ENCODE data around the gene MCRIP1.

The MCRIP1 gene

DNA sequence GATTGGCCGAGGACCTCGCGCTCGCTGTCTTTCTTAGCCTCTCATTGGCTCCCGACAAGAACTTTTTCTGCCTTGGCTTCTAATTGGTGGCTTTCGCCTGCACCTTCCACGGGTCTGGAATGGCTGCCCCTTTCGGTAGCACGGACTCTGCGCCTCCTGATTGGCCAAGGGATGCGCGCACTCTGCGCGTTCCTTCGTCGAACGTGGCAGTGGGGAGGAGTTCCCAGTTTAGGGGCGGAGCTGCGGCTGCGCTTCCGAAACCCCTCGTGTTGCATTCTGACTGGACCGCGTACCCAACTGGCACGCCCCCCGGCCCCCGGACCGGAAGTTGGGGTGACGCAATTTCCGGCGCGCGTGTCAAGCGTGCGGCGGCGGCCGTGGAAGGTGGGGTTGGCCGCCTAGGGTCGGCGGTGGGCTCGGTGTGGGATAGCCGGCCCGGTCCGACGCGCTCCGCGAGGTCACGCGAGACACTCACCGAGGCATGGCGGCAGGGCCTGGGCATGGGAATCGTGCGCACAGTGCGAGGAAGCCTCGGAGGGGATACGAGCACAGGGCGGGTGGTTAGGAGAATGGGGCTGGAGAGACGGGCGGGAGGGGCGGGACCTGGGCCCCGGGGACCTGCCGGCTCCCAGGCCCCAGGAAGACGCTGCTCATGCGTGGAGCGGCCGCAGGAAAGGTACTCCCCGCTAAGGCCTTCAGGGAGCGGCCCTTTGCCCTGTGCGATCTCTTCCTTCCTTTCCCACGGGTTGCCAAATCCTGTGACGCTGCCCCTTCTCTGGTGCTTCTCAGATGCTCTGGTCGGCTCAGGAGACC, 27.9 kb upstream of the MCRIP1 start:
- DNase-seq (ENCODE audit: low read depth in 2 of 3, low spot score in 1 of 3) = peak; percentile 98 to 99 (median 99)

DNA sequence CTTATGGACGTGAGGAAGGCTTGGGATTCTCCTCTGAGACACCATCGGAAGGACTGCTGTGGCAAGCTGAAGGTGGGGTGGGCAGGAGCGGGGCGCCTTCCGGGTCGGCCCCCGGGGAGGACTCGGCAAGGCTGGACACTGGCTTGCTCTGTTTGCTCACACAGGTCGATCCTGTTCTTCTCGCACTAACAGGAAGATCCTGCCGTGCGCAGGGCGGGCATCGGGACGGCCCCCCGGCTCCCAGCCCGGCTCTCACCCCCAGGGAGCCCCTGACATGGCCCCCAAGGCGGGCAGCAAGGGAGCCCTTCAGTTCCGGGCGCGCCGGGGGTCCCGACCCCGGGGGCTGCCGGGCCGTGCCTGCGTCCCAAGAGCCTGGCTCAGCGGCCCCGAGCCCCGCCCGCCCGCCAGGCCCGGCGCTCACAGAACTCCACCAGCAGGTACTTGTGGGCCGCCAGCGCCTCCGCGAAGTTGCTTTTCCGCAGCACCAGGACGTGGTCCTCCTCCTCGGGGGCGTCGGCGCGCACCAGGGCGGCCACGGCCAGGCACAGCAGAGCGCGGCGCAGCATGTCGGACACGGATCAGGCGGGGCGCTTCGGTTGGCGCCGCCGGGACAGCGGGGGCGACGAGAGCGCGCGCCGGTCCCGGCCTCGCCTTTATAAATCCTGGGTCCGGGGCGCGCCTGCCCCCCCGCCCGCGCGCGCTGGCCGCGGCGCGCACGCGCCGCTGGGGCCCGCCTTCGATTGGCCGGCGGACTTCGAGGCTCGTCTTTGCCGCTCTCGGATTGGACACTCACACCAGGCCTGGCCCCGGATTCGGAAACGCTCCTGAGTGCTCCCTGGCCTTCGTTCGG, 27.0 kb upstream of the MCRIP1 start, which contains the start of gene P4HB:
Gene P4HB (minus strand): TSS at position 630 of the 850 bp plus-strand sequence. CDS start 64 bp downstream, at position 566.
- peak in 2 of 3 donors; percentile 95 to 97 for DNase-seq (ENCODE audit: low read depth in 2 of 3, low spot score in 1 of 3)

DNA sequence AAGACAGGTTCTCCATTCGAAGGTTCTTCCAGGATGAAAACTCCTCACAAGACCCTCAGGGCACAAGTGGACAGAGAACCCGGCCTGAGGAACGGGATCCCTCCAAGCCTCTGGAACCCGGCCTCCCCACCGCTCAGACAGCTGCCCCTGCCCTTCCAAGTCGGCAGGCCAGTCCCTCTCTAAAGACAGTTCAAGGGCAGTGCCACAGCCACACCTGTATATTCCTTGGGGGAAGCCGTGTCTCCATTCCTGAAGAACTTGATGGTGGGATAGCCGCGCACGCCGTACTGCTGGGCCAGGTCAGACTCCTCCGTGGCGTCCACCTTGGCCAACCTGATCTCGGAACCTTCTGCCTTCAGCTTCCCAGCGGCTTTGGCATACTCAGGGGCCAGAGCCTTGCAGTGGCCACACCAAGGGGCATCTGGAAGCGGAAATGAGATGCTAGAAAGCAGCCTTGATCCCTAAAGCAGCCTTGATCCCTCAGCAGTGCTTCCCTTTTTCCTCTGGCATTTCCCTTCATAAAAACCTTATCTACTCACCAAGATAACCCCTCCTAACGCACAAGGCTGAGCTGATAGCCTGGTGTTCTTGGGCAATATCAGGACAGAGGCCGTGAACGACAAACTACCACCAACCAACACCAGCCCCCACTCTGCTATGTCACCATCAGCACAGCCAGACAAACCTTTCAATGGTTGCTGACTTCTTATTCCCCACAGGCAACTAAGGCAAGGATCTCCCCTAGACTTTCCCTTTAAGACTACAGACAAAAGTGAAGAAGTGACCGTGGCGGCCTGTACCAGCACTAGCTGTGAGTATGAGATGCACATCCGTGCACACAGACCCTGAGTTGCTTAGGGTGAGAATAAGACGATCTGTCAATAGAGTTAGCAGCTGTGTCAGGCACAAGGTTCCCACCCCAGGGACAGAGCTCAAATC, 26.1 kb upstream of the MCRIP1 start:
- DNase-seq (ENCODE audit: low read depth in 2 of 3, low spot score in 1 of 3) = no peak

DNA sequence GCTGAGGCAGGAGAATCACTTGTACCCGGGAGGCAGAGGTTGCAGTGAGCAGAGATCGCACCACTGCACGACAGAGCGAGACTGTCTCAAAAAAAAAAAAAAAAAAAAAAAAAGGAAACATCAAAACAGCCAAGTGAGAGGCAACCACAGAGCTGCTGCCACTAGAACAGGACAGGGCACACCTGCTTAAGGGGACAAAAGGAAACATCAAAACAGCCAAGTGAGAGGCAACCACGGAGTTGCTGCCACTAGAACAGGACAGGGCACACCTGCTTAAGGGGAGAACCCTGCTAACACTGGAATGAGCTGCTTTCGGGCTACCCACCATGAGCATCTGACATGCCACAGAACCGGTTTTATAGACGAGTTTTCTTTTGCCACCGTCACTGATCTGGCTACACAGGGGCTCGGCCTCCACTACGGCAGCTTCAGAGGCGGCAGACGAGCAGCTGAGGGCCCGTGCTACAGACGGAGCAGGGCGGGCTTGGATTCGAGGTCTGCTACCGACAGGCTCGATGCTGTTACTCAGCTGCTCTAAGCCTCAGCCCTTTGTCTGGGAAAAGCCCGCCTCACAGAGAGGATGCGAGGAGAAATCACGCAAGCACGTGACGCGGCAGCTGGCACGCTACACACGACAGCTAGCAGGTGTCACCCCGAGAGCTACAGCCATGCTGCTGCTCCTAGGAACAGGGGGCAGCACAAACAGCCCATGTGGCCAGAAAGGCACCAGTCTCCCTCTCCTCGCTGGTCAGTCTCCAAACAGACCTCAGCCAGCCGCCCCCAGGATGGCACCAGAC, 25.3 kb upstream of the MCRIP1 start:
- DNase-seq (ENCODE audit: low read depth in 2 of 3, low spot score in 1 of 3) = no peak

DNA sequence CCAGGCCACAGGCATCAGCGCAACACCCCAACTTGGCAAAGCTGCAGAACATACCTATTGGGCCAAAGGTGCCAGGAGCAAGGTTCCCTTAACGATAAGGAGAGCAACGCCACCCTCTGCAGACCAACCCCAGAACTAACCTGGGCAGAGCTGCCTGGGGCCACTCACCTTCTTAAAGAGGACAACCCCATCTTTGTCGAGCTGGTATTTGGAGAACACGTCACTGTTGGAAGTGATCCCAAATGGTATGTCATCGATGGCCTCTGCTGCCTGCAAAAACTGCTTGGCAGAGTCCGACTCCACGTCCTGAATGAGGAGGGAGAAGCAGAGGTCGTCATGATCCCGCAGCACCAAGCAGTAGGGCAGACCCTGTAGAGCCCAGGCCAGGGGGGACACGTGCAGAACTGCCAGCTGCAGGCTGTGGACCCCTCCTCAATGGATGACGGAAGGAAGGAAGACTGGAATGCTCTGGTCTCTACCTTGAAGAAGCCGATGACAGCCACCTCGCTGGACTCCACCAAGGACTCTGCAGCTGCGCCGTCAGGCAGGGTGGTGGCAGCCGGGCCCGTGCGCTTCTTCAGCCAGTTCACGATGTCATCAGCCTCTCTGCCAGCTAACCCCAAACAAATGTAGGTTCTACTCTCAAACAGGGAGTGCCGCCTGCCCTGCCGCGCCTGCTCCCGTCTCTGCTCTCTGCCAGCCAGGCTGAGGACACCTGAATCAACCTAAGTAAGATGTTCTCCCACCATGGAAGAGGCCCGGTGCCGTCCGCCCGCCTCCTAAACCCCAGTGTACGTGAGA, 22.1 kb upstream of the MCRIP1 start:
- no peak for DNase-seq (ENCODE audit: low read depth in 2 of 3, low spot score in 1 of 3)

DNA sequence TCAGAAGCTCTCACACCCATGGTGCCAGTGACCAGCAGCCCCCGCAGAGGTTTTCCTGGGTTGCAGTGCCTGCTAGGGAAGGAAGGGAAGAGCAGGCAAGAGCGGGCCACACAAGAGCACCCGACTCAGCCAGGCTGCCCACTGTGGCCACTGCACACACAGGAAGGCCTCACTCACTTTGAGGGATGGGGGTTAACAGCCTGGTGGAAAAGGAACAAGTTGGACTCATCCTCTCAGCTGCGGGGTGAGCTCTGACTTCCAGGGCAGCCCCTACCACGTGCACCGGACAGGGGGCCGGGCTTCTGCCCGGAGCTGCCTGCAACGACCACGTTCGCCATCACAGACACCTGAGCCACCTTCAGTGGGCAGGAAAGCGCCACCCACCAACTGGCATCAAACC, 19.1 kb upstream of the MCRIP1 start:
- DNase-seq (ENCODE audit: low read depth in 2 of 3, low spot score in 1 of 3) = no peak

DNA sequence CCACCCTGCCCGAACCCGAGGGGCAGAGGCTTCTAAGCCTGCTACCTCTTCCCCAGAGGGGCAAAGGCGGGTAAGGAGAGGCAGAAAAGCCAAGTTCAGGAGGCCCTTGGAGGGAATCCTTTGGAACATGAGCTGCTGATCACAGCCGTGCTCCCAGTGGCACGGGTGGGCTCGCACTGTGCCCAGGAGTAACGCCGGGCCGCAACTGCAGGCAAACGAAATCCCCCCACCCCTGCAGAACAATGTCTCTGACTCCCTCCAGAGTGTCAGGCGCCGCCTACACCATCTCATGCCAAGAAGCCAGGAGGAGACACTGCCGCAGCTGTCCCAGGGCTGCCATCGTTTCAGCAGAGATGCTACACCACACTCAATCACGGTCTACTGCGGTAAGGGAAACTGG, 18.3 kb upstream of the MCRIP1 start:
- DNase-seq (ENCODE audit: low read depth in 2 of 3, low spot score in 1 of 3) = no peak

DNA sequence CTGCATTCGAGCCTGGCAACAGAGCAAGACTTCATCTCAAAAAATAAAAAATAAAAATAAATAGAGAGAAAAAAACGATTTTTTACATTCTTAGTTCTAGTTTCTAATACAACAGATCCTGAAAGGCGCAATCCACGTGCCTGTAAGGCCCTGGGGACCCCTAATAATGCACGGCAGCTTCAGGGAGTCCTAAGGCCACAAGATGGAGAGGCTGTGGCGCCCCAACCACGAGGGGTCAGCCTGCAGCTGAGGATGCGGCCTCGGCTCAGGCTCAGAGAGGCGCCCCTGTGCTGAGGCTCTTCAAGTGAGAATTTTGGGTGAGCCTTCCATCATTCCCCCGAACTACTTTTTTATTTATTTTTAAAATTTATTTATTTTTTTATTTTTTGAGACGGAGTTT, 16.4 kb upstream of the MCRIP1 start:
- no peak for DNase-seq (ENCODE audit: low read depth in 2 of 3, low spot score in 1 of 3)

DNA sequence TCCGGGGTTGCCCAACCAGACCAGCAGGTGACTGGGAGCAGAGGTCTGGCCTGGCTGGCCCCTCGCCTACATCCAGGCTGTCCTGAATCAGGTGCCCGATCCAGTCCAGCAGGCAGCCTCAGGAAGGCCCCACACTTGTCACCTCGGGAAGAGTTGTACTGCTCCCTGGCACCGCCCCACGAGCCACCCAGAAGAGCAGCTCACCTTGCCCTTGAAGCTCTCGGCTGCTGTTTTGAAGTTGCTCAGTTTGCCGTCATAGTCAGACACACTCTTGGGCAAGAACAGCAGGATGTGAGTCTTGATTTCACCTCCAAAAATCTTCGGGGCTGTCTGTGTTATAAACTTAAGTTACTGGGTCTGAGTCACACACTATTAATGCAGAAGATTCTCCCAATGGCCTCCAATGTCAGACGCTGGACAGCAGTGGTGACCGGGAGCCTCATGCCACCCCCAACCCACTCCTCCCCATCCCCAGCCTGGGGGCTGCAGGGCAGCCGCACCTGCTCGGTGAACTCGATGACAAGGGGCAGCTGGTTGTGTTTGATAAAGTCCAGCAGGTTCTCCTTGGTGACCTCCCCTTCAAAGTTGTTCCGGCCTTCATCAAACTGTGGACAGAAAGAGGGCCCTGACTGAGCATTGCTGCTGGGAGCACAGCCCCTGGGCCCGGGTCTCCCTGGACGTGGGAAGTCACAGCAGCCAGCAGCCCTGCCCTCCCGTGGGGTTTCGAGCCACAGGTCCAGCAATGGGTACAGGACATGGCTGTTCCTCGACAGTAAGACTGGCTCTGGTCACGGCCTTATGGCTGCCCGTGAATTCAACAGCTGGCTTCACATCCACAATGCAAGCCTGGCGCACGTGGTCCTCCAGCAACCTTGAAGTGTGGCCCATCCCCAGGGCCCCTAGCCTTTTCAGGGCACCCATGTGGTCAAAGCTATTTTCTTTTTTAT, 13.9 kb upstream of the MCRIP1 start:
- DNase-seq (ENCODE audit: low read depth in 2 of 3, low spot score in 1 of 3) = no peak

DNA sequence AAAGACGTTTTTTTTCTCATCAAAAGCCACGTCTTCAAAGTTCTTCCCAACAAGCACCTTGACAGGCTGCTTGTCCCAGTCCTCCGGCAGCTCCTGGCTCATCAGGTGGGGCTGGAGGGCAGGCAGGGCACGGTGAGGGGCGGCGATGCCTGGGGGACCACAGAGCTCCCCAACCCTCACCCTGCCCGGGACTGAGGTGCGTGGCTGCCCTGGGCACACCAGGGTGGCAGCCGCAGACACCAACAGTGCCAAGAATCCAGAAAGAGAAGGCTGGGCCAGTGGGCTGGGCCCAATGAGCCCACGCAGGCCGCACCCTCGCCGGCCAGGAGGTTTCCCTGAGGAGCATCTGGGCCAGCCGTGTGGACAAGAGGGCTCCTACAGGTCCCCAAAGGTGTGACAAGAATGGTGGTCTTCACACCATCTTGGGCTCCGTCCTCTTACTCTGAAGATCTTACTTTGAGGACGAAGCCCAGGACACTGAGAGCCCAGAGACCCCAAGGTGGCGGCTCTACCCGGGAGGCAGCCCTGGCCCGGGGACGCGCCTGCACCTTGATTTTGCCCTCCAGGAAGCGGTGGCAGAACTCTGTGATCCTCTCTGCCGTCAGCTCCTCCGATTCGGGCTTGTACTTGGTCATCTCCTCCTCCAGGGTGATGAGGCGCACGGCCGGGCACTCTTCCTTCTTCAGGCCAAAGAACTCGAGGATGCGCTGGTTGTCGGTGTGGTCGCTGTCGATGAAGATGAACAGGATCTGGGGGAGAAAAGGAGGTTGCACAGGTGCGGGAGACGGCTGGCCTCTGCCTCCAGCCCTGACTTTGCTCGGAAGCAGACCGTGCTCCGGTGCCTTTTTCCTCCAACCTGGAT, 13.0 kb upstream of the MCRIP1 start:
- no peak for DNase-seq (ENCODE audit: low read depth in 2 of 3, low spot score in 1 of 3)

DNA sequence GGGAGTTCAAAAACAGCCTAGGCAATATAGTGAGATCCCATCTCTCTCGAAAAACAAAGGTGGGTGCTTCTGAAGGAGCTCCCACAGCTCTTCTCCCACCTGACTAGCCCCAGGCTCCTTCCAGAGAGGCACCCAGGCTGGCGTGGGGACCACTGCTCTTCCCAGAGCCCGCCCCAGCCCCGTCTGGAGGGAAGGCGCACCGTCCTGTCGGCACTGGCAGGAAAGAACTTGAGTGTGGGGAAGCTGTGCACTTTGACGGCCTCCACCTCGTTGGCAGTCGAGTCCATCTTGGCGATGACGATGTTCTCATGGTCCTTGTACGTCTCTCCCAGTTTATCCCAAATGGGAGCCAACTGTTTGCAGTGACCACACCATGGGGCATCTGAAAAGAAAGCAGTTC, 12.3 kb upstream of the MCRIP1 start:
- DNase-seq (ENCODE audit: low read depth in 2 of 3, low spot score in 1 of 3) = no peak

DNA sequence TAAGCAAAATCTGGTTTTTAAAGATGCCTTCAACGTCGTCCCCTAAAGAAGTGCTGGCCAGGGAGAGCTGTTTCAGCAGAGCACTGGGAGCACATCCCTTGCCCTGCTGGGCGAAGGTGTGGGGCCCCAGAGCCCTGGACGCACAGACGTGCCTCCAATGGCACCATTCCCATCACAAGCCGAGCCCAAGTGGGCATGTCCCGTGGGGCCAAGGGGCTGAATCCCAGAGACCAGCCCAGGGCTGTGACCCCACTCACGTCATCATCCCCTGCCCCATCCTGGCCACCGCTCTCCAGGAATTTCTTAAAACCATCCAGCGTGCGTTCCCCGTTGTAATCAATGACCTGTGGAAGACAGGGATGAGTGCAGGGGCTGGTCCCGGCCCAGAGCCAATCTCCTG, 11.8 kb upstream of the MCRIP1 start:
- no peak for DNase-seq (ENCODE audit: low read depth in 2 of 3, low spot score in 1 of 3)

DNA sequence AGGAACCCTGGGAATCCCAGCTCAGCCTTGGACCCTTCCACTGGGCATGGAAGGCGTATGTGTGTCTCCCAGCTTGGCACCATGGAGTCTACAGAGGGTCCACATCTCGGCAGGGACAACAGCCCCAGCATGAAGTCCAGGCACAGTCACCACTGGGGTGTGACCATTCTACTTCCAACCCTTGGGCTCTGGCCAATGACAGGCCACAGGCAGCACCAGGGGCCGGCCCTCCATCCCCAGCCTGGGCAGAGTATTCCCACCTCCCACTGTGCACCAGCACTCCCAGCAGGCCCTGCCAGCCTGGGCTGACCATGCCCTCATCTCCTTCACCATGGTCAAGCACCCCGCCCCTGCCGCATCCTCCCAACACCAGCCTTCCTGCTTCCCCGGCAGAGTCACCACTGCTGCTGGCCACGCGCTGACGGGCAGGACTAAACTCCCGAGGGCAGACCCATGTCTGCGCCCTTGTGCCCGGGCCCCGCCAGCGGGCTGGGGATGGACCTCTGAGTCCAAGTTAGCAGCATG, 11.3 kb upstream of the MCRIP1 start:
- DNase-seq (ENCODE audit: low read depth in 2 of 3, low spot score in 1 of 3) = no peak

DNA sequence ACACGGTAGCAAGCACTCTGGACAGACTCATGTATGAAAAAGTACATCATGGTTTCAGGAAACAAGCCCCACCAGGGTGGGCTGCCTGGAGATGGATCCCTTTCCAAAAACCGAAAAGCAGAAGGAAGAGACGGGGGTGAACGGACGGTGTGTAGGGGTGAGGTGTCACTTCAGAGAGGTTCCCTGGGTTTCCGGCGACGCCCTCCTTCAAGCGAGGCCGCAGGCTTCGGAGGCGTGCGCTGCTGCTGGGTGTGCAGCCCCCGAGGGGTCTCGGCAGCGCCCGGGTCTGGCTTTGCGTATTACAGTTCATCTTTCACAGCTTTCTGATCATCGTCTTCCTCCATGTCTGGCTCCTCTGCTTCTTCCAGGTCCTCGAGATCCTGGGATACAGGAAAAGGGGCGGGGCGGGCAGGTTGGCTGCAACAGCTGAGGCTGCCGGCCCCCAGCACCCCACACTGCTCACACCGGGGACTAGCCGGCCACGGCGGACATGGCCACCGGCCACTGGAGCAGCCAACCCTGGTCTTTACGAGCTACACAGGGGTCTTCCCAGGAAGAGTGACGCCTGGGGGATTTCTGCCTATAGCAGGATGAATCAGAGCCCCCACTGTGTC, 10.7 kb upstream of the MCRIP1 start:
- no peak for DNase-seq (ENCODE audit: low read depth in 2 of 3, low spot score in 1 of 3)

DNA sequence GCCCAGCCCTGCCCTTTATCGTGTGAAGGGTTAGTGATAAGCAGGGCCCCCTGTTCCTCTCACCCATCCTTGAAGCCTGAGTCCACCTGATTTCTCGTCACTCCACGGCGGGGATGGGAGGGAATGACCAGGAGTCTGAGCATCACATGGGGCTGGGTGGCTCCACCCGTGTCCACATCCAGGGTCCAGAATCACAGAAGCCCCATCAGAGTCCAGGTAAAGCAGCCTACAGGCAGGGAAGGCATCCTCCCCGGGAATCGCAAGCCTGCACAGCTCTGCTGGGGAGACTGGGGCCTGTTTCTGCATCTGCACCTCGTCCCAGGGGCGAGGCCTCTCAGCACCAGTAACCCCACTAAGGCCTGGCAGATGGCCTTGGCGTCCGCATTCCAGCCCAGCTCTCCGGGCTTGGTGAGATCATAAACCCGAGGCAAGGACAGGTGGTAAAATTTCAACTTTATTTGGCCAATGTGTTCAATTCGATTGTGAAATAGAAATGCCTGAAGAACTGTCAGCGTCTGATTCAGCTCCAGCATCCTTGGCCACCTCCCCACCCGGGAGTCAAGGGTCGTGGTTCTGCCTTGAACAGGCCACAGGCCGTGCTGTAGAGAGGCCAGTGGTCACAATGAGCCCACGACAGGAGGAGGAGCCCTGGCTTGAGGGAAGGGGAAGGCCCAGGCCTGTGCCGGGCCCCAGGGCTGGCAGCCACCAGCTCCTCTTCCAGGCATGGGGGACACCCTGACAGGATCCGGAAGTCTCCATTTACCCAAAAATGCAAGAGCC, 9.8 kb upstream of the MCRIP1 start:
- DNase-seq (ENCODE audit: low read depth in 2 of 3, low spot score in 1 of 3) = no peak

DNA sequence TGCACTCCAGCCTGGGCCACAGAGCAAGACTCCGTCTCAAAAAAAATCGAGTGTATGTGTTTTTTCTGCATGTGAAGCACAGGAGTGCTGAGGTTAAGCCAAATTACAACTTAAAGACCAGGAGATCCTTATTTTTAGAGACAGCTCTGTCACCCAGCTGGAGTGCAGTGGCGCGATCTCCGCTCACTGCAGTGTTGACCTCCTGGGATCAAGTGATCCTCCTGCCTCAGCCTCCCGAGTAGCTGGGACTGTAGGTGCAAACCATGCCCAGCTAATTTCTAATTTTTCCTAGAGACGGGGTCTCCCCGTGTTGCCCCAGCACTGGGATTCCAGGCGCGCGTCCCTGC, 9.3 kb upstream of the MCRIP1 start:
- DNase-seq (ENCODE audit: low read depth in 2 of 3, low spot score in 1 of 3) = no peak

Measured in stimulated activated CD4-positive, alpha-beta T cell treated with anti-CD3 and anti-CD28 coated beads, Interleukin-12 subunit alpha, Interleukin-12 subunit beta, amount 100 ng/mL, for 48 hours (primary cell).